GM12872 (cell line): ENCODE results near the gene CRIP3.

ENCODE experiments used
- CTCF ChIP-seq: IDR thresholded peaks from 3 replicates; pipeline ENCODE4 v1.5.1; 2011; ENCODE audit warnings: low read depth, mild to moderate bottlenecking, low read length, moderate library complexity; ENCODE audit not compliant: insufficient read depth

CRIP3 gene

GRCh38 chr6:43284991-43285781, 23.4 kb downstream of the CRIP3 start:
- no peak for TF ChIP-seq CTCF

- TF ChIP-seq CTCF: no peak
Measured at GRCh38 chr6:43283905-43284304, 24.7 kb downstream of the CRIP3 start.

GRCh38 chr6:43283514-43283901, 25.1 kb downstream of the CRIP3 start:
- TF ChIP-seq CTCF: no peak

- no peak for TF ChIP-seq CTCF
Measured at GRCh38 chr6:43282636-43283513, 25.8 kb downstream of the CRIP3 start.

- no peak for TF ChIP-seq CTCF
Measured at GRCh38 chr6:43282060-43282459, 26.6 kb downstream of the CRIP3 start.

- TF ChIP-seq CTCF: no peak
Measured at GRCh38 chr6:43280234-43280633, 28.4 kb downstream of the CRIP3 start.

GRCh38 chr6:43278524-43279078, 30.0 kb downstream of the CRIP3 start:
- no peak for TF ChIP-seq CTCF
